B cell (primary cell): ENCODE measurements around the gene SERPINA7. TPM values are rescaled to one million over a fixed set of nuclear protein-coding genes. Genes with fewer than 3 reads are reported as not detected.

ENCODE experiments used
- ATAC-seq: fragments of 200-7000 bp; cut with Tn5 transposase; one replicate; pipeline ENCODE4 v1.10.0; 2021; ENCODE audit warnings: low read depth, mild to moderate bottlenecking, moderate number of reproducible peaks, moderate library complexity
- CTCF ChIA-PET: fragments of 350-600 bp; sonication (Branson Sonifier 250); formaldehyde crosslinking; loops from one replicate; lab custom pipeline; 2021; ENCODE audit warnings: antibody characterized with exemption, inconsistent platforms; lab: Charles Lee
- POLR2A ChIA-PET: fragments of 350-600 bp; sonication (Branson Sonifier 250); formaldehyde crosslinking; loops from one replicate; lab custom pipeline; 2021; ENCODE audit warnings: antibody characterized with exemption; lab: Charles Lee
- DNase-seq: peaks from one replicate; pipeline ENCODE4 v3.0.0; 2013
- H2AFZ ChIP-seq: 2 replicates; pipeline ENCODE4 v1.6.1; 2012; ENCODE audit warnings: mild to moderate bottlenecking, low read depth, low read length; ENCODE audit not compliant: insufficient read depth, poor library complexity, severe bottlenecking
- H3K27ac ChIP-seq, 2 donors: 1 replicate in 1 of 2; 2 replicates in 1 of 2; pipeline ENCODE4 v1.5.1; 2012 to 2013; ENCODE audit warnings: low read length in 2 of 2, mild to moderate bottlenecking in 2 of 2, moderate library complexity in 1 of 2
- H3K27me3 ChIP-seq, 4 experiments: fragments of 200-600 bp in 1 of 4; sonication (generic) in 1 of 4; replicated peaks in 1 of 4; 1 replicate in 2 of 4; 2 replicates in 2 of 4; pipeline versions ENCODE4 v1.6.1 to v1.7.0; 2013 to 2016; ENCODE audit warnings: low read length in 3 of 4, mild to moderate bottlenecking in 2 of 4, mixed read lengths in 1 of 4, moderate library complexity in 1 of 4; ENCODE audit not compliant: insufficient read depth in 4 of 4, control insufficient read depth in 3 of 4; ENCODE audit errors: control extremely low read depth in 1 of 4
- H3K36me3 ChIP-seq, 2 experiments: replicated peaks in 1 of 2; 1 replicate in 1 of 2; 2 replicates in 1 of 2; pipeline versions ENCODE4 v1.6.1 to v1.7.1; 2013; ENCODE audit warnings: low read length in 1 of 2; ENCODE audit not compliant: insufficient read depth in 2 of 2, control insufficient read depth in 1 of 2; ENCODE audit errors: control extremely low read depth in 1 of 2, extremely low read depth in 1 of 2
- H3K4me1 ChIP-seq, 2 donors: fragments of 200-600 bp in 1 of 2; sonication (generic) in 1 of 2; 1 replicate in 1 of 2; 2 replicates in 1 of 2; pipeline versions ENCODE4 v1.5.1 to v1.6.1; 2013 to 2017; ENCODE audit warnings: low read length in 2 of 2; ENCODE audit not compliant: control insufficient read depth in 2 of 2, insufficient read depth in 2 of 2
- H3K4me2 ChIP-seq: replicated peaks from 2 replicates; pipeline ENCODE3; 2012; ENCODE audit warnings: mild to moderate bottlenecking, low read depth, low read length; ENCODE audit not compliant: poor library complexity, severe bottlenecking
- H3K4me3 ChIP-seq, 5 experiments: fragments of 200-600 bp in 1 of 5; sonication (generic) in 1 of 5; 1 replicate in 3 of 5; 2 replicates in 2 of 5; pipeline versions ENCODE4 v1.5.1 to v1.7.0; 2011 to 2016; ENCODE audit warnings: low read length in 4 of 5, mild to moderate bottlenecking in 4 of 5, low read depth in 2 of 5, control low read depth in 1 of 5, moderate library complexity in 1 of 5; ENCODE audit not compliant: insufficient read depth in 1 of 5; ENCODE audit errors: control extremely low read depth in 1 of 5, extremely low read depth in 1 of 5
- H3K79me2 ChIP-seq: fragments of 200-600 bp; sonication (generic); one replicate; pipeline ENCODE4 v1.6.0; 2016; ENCODE audit warnings: low read length; ENCODE audit not compliant: control insufficient read depth, insufficient read depth
- H3K9ac ChIP-seq: fragments of 200-600 bp; sonication (generic); 2 replicates; pipeline ENCODE4 v1.6.1; 2017; ENCODE audit warnings: mild to moderate bottlenecking, low read length, moderate library complexity
- H3K9me3 ChIP-seq, 3 donors: one replicate each; pipeline versions ENCODE4 v1.6.1 to v1.7.1; 2013; ENCODE audit warnings: low read length in 2 of 3; ENCODE audit not compliant: control insufficient read depth in 2 of 3, insufficient read depth in 1 of 3; ENCODE audit errors: control extremely low read depth in 1 of 3
- H4K20me1 ChIP-seq: 2 replicates; pipeline ENCODE4 v1.6.0; 2012; ENCODE audit warnings: mild to moderate bottlenecking, low read length; ENCODE audit not compliant: insufficient read depth, control insufficient read depth, poor library complexity, severe bottlenecking
- H3K27ac Mint-ChIP-seq: one replicate; pipeline ENCODE4 v1.8.0; 2021; ENCODE audit warnings: mixed read lengths
- H3K27me3 Mint-ChIP-seq: one replicate; pipeline ENCODE4 v1.8.0; 2021; ENCODE audit warnings: mixed read lengths
- H3K4me1 Mint-ChIP-seq: one replicate; pipeline ENCODE4 v1.8.0; 2021; ENCODE audit warnings: mixed read lengths
- H3K4me3 Mint-ChIP-seq: one replicate; pipeline ENCODE4 v1.8.0; 2021; ENCODE audit warnings: mixed read lengths
- H3K9me3 Mint-ChIP-seq: one replicate; pipeline ENCODE4 v1.8.0; 2022; ENCODE audit warnings: mixed read lengths; ENCODE audit not compliant: insufficient read depth
- CTCF ChIP-seq: fragments of 200-600 bp; IDR thresholded peaks from one replicate; pipeline ENCODE4 v1.8.0; 2022; ENCODE audit warnings: antibody characterized with exemption, mild to moderate bottlenecking
- EZH2 ChIP-seq: IDR thresholded peaks from 2 replicates; pipeline ENCODE4 v1.6.1; 2012; ENCODE audit warnings: borderline replicate concordance, low read depth, mild to moderate bottlenecking, moderate library complexity, low read length; ENCODE audit not compliant: insufficient read depth, poor library complexity, severe bottlenecking
- WGBS: methylation state at CpG from one replicate; pipeline ENCODE4 v1.1.5; 2013; ENCODE audit warnings: missing lambda C conversion rate; ENCODE audit not compliant: insufficient coverage; 5-methylcytosine and 5-hydroxymethylcytosine counted together
- intact Hi-C: fragments of 100-400 bp; cut with micrococcal nuclease; formaldehyde crosslinking; loops from one replicate; pipeline ENCODE4 v1.10.0; 2022
- polyA plus RNA-seq: library from polyadenylated mRNA; depleted of rRNA; stranded (reverse); fragments of >200 nt; gene quantifications from 2 replicates; pipeline ENCODE4 v1.2.3, GENCODE V29; 2012
- total RNA-seq, 2 donors: library from RNA; stranded (reverse); fragments of 120-200 nt in 1 of 2; gene quantifications; 1 replicate in 1 of 2; 2 replicates in 1 of 2; pipeline versions ENCODE4 v1.2.3 to v1.2.4, GENCODE V29; 2013 to 2022

SERPINA7 gene
- total and polyA plus RNA-seq, 2 donors (not counting 1 experiment from before 2014, with no cell fraction given): not detected

GRCh38 chrX:106050054-106050453 lies 11.5 kb upstream of the SERPINA7 start:
- intact Hi-C loops: no loop called here
- H3K9ac ChIP-seq: no peak overlapping the region
- H3K4me2 ChIP-seq: no peak overlapping the region
- H3K27me3 Mint-ChIP-seq: no peaks in the 10 kb centered on the region
- H2AFZ ChIP-seq: no peak overlapping the region
- H3K4me3 ChIP-seq: no peak overlapping the region
- no peaks in the 10 kb centered on the region for H3K36me3 ChIP-seq
- no peaks in the 10 kb centered on the region for H3K4me1 ChIP-seq
- H3K9me3 Mint-ChIP-seq: no peaks in the 10 kb centered on the region
- no peak for DNase-seq
- ChIA-PET CTCF (no interaction called here), POLR2A (no interaction called here)
- no peak overlapping the region for H3K27ac Mint-ChIP-seq
- H3K4me1 Mint-ChIP-seq: no peaks in the 10 kb centered on the region
- no peaks in the 10 kb centered on the region for H4K20me1 ChIP-seq
- H3K27ac ChIP-seq: no peak overlapping the region
- no peak for ATAC-seq
- no CpG with 5 or more reads among the region's 1 CpG for WGBS
- H3K27me3 ChIP-seq: no peaks in the 10 kb centered on the region
- TF ChIP-seq CTCF (no peak), EZH2 (no peak)
- H3K9me3 ChIP-seq: no peaks in the 10 kb centered on the region
- H3K4me3 Mint-ChIP-seq: no peak overlapping the region
- no peaks in the 10 kb centered on the region for H3K79me2 ChIP-seq

- no peak overlapping the region for H3K9ac ChIP-seq
- H3K27me3 ChIP-seq: no peaks in the 10 kb centered on the region
- TF ChIP-seq CTCF (no peak), EZH2 (no peak)
- no peaks in the 10 kb centered on the region for H3K4me1 ChIP-seq
- H3K4me2 ChIP-seq: no peak overlapping the region
- H4K20me1 ChIP-seq: no peaks in the 10 kb centered on the region
- H3K4me1 Mint-ChIP-seq: no peaks in the 10 kb centered on the region
- H3K9me3 Mint-ChIP-seq: no peaks in the 10 kb centered on the region
- H3K9me3 ChIP-seq: no peaks in the 10 kb centered on the region
- no peaks in the 10 kb centered on the region for H3K79me2 ChIP-seq
- H3K27me3 Mint-ChIP-seq: no peaks in the 10 kb centered on the region
- no peak overlapping the region for H3K27ac Mint-ChIP-seq
- no peaks in the 10 kb centered on the region for H3K36me3 ChIP-seq
- H2AFZ ChIP-seq: no peak overlapping the region
- no peak overlapping the region for H3K27ac ChIP-seq
- DNase-seq: no peak
- WGBS: 100% methylated on average over 1 of the region's 2 CpGs
- ATAC-seq: no peak
- no peak overlapping the region for H3K4me3 Mint-ChIP-seq
- no peak overlapping the region for H3K4me3 ChIP-seq
- POLR2A ChIA-PET: no interaction called here
- CTCF ChIA-PET: no interaction called here
- intact Hi-C loops: no loop called here
These were observed 3.8 kb upstream of the SERPINA7 start for GRCh38 chrX:106042296-106042695.
